Liver (tissue), 3 donors: ENCODE results near the gene ADAMTS20.

Experiments used
- EGR1 ChIP-seq, 2 donors: IDR thresholded peaks; 2 replicates each; pipeline ENCODE4 v1.6.1; 2016 to 2018; ENCODE audit warnings: antibody characterized with exemption in 2 of 2, low read depth in 2 of 2
- FOXA1 ChIP-seq: IDR thresholded peaks from 2 replicates; pipeline ENCODE4 v1.6.1; 2016; ENCODE audit warnings: antibody characterized with exemption
- JUND ChIP-seq, 2 donors: IDR thresholded peaks; 2 replicates each; pipeline ENCODE4 v1.6.1; 2016; ENCODE audit warnings: antibody characterized with exemption in 2 of 2
- RAD21 ChIP-seq, 2 donors: IDR thresholded peaks; 2 replicates each; pipeline ENCODE4 v1.6.1; 2016; ENCODE audit warnings: antibody characterized with exemption in 2 of 2, mild to moderate bottlenecking in 2 of 2
- RXRA ChIP-seq, 2 donors: IDR thresholded peaks; 2 replicates each; pipeline ENCODE4 v1.6.1; 2017 to 2018; ENCODE audit warnings: antibody characterized with exemption in 2 of 2, mild to moderate bottlenecking in 1 of 2
- SP1 ChIP-seq: IDR thresholded peaks from 2 replicates; pipeline ENCODE4 v1.6.1; 2018; ENCODE audit warnings: antibody characterized with exemption, mild to moderate bottlenecking
- TAF1 ChIP-seq: conservative IDR thresholded peaks from 2 replicates; pipeline ENCODE4 v1.6.1; 2016; ENCODE audit warnings: antibody characterized with exemption, mild to moderate bottlenecking
- YY1 ChIP-seq: IDR thresholded peaks from 2 replicates; pipeline ENCODE4 v1.6.1; 2016; ENCODE audit warnings: antibody characterized with exemption, mild to moderate bottlenecking
- TF ChIP-seq, protein P1 (sequence below): fragments of 150-350 bp; IDR thresholded peaks from 2 replicates; pipeline ENCODE4 v1.5.1; 2017; ENCODE audit warnings: improper control_type of control experiment, low read depth, low read length; ENCODE audit not compliant: missing input control
- TF ChIP-seq, protein P2 (sequence below): IDR thresholded peaks from 2 replicates; pipeline ENCODE4 v1.6.1; 2016; ENCODE audit warnings: antibody characterized with exemption, mild to moderate bottlenecking
- TF ChIP-seq, protein P3 (sequence below): IDR thresholded peaks from 2 replicates; pipeline ENCODE4 v1.6.1; 2016; ENCODE audit warnings: antibody characterized with exemption
- TF ChIP-seq, protein P4 (sequence below): IDR thresholded peaks from 2 replicates; pipeline ENCODE4 v1.6.1; 2016; ENCODE audit warnings: antibody characterized with exemption
- donor health status: healthy.
- donor health status: healthy.

DNA sequence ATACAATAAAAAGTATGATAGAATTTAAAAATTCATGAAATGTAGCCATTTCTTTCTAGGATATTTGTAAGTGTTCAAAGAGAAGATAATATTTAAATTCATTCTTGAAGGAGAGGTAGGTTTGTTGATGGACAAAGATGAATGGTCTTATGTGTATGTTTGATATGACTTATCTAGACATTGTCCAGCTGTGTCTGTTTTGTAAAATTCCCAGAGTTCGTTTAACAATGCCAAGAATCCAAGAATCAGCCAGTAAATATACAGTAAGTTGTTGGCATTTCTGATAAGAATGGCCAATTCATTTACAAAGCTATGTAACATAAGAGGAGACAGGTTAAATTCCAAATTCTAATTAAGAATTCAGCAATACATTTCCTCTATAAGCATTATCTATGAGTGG lies 150.9 kb downstream of the ADAMTS20 start:
- TF ChIP-seq, protein P1, sequence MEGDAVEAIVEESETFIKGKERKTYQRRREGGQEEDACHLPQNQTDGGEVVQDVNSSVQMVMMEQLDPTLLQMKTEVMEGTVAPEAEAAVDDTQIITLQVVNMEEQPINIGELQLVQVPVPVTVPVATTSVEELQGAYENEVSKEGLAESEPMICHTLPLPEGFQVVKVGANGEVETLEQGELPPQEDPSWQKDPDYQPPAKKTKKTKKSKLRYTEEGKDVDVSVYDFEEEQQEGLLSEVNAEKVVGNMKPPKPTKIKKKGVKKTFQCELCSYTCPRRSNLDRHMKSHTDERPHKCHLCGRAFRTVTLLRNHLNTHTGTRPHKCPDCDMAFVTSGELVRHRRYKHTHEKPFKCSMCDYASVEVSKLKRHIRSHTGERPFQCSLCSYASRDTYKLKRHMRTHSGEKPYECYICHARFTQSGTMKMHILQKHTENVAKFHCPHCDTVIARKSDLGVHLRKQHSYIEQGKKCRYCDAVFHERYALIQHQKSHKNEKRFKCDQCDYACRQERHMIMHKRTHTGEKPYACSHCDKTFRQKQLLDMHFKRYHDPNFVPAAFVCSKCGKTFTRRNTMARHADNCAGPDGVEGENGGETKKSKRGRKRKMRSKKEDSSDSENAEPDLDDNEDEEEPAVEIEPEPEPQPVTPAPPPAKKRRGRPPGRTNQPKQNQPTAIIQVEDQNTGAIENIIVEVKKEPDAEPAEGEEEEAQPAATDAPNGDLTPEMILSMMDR, result no peak
- no peak for TF ChIP-seq SP1
- no peak for TF ChIP-seq RXRA (IDR thresholded peaks at IDR 0.05)
- no peak for TF ChIP-seq RAD21 (IDR thresholded peaks at IDR 0.05)
- TF ChIP-seq, protein P2, sequence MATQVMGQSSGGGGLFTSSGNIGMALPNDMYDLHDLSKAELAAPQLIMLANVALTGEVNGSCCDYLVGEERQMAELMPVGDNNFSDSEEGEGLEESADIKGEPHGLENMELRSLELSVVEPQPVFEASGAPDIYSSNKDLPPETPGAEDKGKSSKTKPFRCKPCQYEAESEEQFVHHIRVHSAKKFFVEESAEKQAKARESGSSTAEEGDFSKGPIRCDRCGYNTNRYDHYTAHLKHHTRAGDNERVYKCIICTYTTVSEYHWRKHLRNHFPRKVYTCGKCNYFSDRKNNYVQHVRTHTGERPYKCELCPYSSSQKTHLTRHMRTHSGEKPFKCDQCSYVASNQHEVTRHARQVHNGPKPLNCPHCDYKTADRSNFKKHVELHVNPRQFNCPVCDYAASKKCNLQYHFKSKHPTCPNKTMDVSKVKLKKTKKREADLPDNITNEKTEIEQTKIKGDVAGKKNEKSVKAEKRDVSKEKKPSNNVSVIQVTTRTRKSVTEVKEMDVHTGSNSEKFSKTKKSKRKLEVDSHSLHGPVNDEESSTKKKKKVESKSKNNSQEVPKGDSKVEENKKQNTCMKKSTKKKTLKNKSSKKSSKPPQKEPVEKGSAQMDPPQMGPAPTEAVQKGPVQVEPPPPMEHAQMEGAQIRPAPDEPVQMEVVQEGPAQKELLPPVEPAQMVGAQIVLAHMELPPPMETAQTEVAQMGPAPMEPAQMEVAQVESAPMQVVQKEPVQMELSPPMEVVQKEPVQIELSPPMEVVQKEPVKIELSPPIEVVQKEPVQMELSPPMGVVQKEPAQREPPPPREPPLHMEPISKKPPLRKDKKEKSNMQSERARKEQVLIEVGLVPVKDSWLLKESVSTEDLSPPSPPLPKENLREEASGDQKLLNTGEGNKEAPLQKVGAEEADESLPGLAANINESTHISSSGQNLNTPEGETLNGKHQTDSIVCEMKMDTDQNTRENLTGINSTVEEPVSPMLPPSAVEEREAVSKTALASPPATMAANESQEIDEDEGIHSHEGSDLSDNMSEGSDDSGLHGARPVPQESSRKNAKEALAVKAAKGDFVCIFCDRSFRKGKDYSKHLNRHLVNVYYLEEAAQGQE, result no peak
- no peak for TF ChIP-seq TAF1
- no peak for TF ChIP-seq YY1
- no peak for TF ChIP-seq FOXA1
- no peak for TF ChIP-seq JUND (IDR thresholded peaks at IDR 0.05)
- TF ChIP-seq, protein P3, sequence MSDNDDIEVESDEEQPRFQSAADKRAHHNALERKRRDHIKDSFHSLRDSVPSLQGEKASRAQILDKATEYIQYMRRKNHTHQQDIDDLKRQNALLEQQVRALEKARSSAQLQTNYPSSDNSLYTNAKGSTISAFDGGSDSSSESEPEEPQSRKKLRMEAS, result no peak
- no peak for TF ChIP-seq EGR1 (IDR thresholded peaks at IDR 0.05; ENCODE audit: low read depth in 2 of 2)
- TF ChIP-seq, protein P4, sequence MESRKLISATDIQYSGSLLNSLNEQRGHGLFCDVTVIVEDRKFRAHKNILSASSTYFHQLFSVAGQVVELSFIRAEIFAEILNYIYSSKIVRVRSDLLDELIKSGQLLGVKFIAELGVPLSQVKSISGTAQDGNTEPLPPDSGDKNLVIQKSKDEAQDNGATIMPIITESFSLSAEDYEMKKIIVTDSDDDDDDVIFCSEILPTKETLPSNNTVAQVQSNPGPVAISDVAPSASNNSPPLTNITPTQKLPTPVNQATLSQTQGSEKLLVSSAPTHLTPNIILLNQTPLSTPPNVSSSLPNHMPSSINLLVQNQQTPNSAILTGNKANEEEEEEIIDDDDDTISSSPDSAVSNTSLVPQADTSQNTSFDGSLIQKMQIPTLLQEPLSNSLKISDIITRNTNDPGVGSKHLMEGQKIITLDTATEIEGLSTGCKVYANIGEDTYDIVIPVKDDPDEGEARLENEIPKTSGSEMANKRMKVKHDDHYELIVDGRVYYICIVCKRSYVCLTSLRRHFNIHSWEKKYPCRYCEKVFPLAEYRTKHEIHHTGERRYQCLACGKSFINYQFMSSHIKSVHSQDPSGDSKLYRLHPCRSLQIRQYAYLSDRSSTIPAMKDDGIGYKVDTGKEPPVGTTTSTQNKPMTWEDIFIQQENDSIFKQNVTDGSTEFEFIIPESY, result no peak
